ENCODE data around the gene EML3.

DNA sequence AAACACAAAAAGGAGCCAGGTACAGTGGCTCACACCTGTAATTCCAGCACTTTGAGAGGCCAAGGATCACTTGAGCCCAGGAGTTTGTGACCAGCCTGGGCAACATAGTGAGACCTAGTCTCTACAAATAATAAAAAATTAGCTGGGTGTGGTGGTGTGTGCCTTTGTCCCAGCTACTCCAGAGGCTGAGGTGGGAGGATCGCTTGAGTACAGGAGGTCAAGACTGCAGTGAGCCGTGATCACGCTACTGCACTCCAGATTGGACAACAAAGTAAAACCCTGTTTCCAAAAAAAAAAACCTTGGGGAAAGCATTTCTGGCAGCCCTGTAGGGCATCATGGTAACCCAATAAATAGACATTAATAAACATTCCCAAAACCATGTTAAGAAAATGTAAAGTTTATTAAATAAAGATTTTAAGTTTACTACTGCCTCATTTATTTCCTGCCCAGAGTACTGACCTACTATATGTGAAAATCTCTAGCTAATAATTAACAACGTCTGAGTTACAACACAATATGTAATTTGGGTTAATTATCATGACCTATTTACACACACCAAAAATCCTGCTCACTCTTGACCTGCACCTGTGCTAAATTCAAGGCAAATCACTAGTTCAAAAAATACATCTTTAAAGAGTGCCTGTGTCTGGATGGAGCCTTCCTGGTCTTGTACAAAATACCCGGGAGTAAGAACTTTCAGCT is 47.3 kb downstream of the EML3 start:
- TF ChIP-seq, protein P1, sequence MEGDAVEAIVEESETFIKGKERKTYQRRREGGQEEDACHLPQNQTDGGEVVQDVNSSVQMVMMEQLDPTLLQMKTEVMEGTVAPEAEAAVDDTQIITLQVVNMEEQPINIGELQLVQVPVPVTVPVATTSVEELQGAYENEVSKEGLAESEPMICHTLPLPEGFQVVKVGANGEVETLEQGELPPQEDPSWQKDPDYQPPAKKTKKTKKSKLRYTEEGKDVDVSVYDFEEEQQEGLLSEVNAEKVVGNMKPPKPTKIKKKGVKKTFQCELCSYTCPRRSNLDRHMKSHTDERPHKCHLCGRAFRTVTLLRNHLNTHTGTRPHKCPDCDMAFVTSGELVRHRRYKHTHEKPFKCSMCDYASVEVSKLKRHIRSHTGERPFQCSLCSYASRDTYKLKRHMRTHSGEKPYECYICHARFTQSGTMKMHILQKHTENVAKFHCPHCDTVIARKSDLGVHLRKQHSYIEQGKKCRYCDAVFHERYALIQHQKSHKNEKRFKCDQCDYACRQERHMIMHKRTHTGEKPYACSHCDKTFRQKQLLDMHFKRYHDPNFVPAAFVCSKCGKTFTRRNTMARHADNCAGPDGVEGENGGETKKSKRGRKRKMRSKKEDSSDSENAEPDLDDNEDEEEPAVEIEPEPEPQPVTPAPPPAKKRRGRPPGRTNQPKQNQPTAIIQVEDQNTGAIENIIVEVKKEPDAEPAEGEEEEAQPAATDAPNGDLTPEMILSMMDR (IDR thresholded peaks at IDR 0.05), result no peak
- TF ChIP-seq POLR2A (IDR thresholded peaks at IDR 0.05), result no peak

Data from testis (tissue), 2 donors.